K562 (cell line): ENCODE results near the gene USP20. TPM values are rescaled to one million over a fixed set of nuclear protein-coding genes. Genes with fewer than 3 reads are reported as not detected.

ENCODE experiments used
- AFF4 ChIP-seq: sonication (generic); formaldehyde crosslinking; IDR thresholded peaks from 2 replicates; pipeline ENCODE4 v1.8.0; 2023; ENCODE audit warnings: mild to moderate bottlenecking, missing genetic modification reagents
- E2F6 ChIP-seq, 2 experiments: IDR thresholded peaks; 2 replicates each; pipeline ENCODE4 v1.6.1; 2011; ENCODE audit warnings: borderline replicate concordance in 1 of 2, control low read depth in 1 of 2, low read depth in 1 of 2, low read length in 1 of 2, mild to moderate bottlenecking in 1 of 2, mixed read lengths in 1 of 2, moderate library complexity in 1 of 2; ENCODE audit not compliant: insufficient read depth in 1 of 2, insufficient read length in 1 of 2, poor library complexity in 1 of 2, severe bottlenecking in 1 of 2; ENCODE audit errors: extremely low read depth in 1 of 2
- MYC ChIP-seq, 2 experiments: fragments of 250-450 bp in 1 of 2; sonication (Bioruptor Pico) in 1 of 2; IDR thresholded peaks; 2 replicates each; pipeline versions ENCODE4 v1.5.1 to v1.6.1; 2012 to 2021; ENCODE audit warnings: low read depth in 2 of 2, borderline replicate concordance in 1 of 2, improper control_type of control experiment in 1 of 2, low read length in 1 of 2, mild to moderate bottlenecking in 1 of 2, moderate library complexity in 1 of 2
- PTBP1 ChIP-seq: fragments of 200-400 bp; formaldehyde crosslinking; IDR thresholded peaks from 2 replicates; pipeline ENCODE4 v1.6.1; 2017; ENCODE audit warnings: low read depth, low read length
- RCOR1 ChIP-seq, 2 experiments: IDR thresholded peaks; 2 replicates each; pipeline ENCODE4 v1.6.1; 2012; ENCODE audit warnings: low read depth in 2 of 2, low read length in 2 of 2, borderline replicate concordance in 1 of 2, improper control_type of control experiment in 1 of 2
- RNF219 ChIP-seq: fragments of 250-450 bp; sonication (Bioruptor Pico); IDR thresholded peaks from 2 replicates; pipeline ENCODE4 v1.5.0; 2022; ENCODE audit warnings: mild to moderate bottlenecking
- TBL1XR1 ChIP-seq, 2 experiments: IDR thresholded peaks; 2 replicates each; pipeline ENCODE4 v1.6.1; 2012; ENCODE audit warnings: improper control_type of control experiment in 2 of 2, low read length in 2 of 2, mild to moderate bottlenecking in 1 of 2
- UBTF ChIP-seq, 2 experiments: IDR thresholded peaks; 2 replicates each; pipeline ENCODE4 v1.6.1; 2012; ENCODE audit warnings: improper control_type of control experiment in 2 of 2, low read depth in 2 of 2, low read length in 2 of 2, borderline replicate concordance in 1 of 2
- ZNF507 ChIP-seq: conservative IDR thresholded peaks from 2 replicates; pipeline ENCODE4 v1.6.1; 2017; ENCODE audit warnings: missing genetic modification characterization, missing compliant biosample characterization
- polyA plus RNA-seq, 8 experiments: library from polyadenylated mRNA; depleted of rRNA in 4 of 8; stranded (reverse) in 5 of 8; unstranded in 3 of 8; fragments of >200 nt; fragmentation: Nextera tagmentation in 2 of 8; fragmentation: Illumina TruSeq in 1 of 8; extraction: Ambion mirVana in 2 of 8; extraction: Trizol in 1 of 8; gene quantifications; 2 replicates each; pipeline versions ENCODE4 v1.2.1 to v1.2.3, GENCODE V29; 2011 to 2014; ENCODE audit warnings: inconsistent platforms in 1 of 8, missing spikeins in 1 of 8
- total RNA-seq, 7 experiments: library from RNA; depleted of rRNA in 6 of 7; stranded (reverse); fragments of >200 nt in 6 of 7; fragmentation: Illumina TruSeq in 2 of 7; extraction: Trizol in 2 of 7; gene quantifications; 2 replicates each; pipeline versions ENCODE4 v1.2.1 to v1.2.3, GENCODE V29; 2011 to 2021; ENCODE audit warnings: low replicate concordance in 1 of 7

USP20 gene
- total and polyA plus RNA-seq, 9 of the 15 experiments (the other 6 are each of a cell fraction or from before 2014, with no cell fraction given): 1.9 to 136 (median 49.1) TPM

GRCh38 chr9:129881547-129882324 lies 46.5 kb downstream of the USP20 start (continued):
- TF ChIP-seq AFF4 (CRISPR knock-in tag) (no peak), UBTF (IDR thresholded peaks at IDR 0.05; ENCODE audit: borderline replicate concordance in 1 of 2, low read depth in 2 of 2, low read length in 2 of 2) (peak; percentile 67 to 94; a peak in 3 of 4 replicates), RNF219 (CRISPR knock-in tag) (no peak), E2F6 (IDR thresholded peaks at IDR 0.05; ENCODE audit: borderline replicate concordance in 1 of 2, extremely low read depth in 1 of 2, insufficient read depth in 1 of 2, insufficient read length in 1 of 2, low read depth in 1 of 2, low read length in 1 of 2, poor library complexity in 1 of 2, severe bottlenecking in 1 of 2) (peak in 1 of 2 experiments; percentile 50), RCOR1 (IDR thresholded peaks at IDR 0.05; ENCODE audit: borderline replicate concordance in 1 of 2, low read depth in 2 of 2, low read length in 2 of 2) (peak in 1 of 2 experiments; percentile 83; a peak in 1 of 4 replicates), TBL1XR1 (IDR thresholded peaks at IDR 0.05; ENCODE audit: low read length in 2 of 2) (peak; percentile 18 to 48; a peak in 1 of 4 replicates), ZNF507 (no peak), MYC (IDR thresholded peaks at IDR 0.05; ENCODE audit: low read depth, low read length) (peak; percentile 34; the same call in 1 of the 2 replicates), MYC (CRISPR knock-in tag; IDR thresholded peaks at IDR 0.05; ENCODE audit: borderline replicate concordance, low read depth) (no peak), PTBP1 (no peak)
